Calu3 (cell line): ENCODE data around the gene PICK1. TPM values are rescaled to one million over a fixed set of nuclear protein-coding genes. Genes with fewer than 3 reads are reported as not detected.
"Not testable (repeated sequence)": the region's sequence is repeated elsewhere in the genome, so short reads cannot be mapped to it uniquely, and the experiment has no call there.

Source experiments
- BruUV-seq: library from RNA; stranded (reverse); fragments of 400-500 nt; replicated peaks from 2 replicates; lab custom pipeline; 2021; lab: Mats Ljungman, UMichigan
- CTCF ChIA-PET: fragments of 300-600 bp; sonication (Branson Sonifier 250); formaldehyde crosslinking; loops from one replicate; lab custom pipeline; 2022; ENCODE audit warnings: antibody characterized with exemption; lab: Charles Lee
- DNase-seq: peaks from one replicate; pipeline ENCODE4 v3.0.0; 2022
- H3K27ac Mint-ChIP-seq: one replicate; pipeline ENCODE4 v1.8.0; 2022; ENCODE audit warnings: mixed read lengths; ENCODE audit not compliant: unreplicated experiment
- H3K27me3 Mint-ChIP-seq: one replicate; pipeline ENCODE4 v1.8.0; 2022; ENCODE audit warnings: mixed read lengths; ENCODE audit not compliant: unreplicated experiment
- H3K36me3 Mint-ChIP-seq: one replicate; pipeline ENCODE4 v1.8.0; 2022; ENCODE audit warnings: mild to moderate bottlenecking, moderate library complexity, mixed read lengths; ENCODE audit not compliant: insufficient read depth, unreplicated experiment
- H3K4me1 Mint-ChIP-seq: one replicate; pipeline ENCODE4 v1.8.0; 2022; ENCODE audit warnings: mild to moderate bottlenecking, low read depth, mixed read lengths; ENCODE audit not compliant: unreplicated experiment
- H3K4me3 Mint-ChIP-seq: one replicate; pipeline ENCODE4 v1.8.0; 2022; ENCODE audit warnings: mild to moderate bottlenecking, low read depth, moderate library complexity, mixed read lengths; ENCODE audit not compliant: unreplicated experiment
- H3K9me3 Mint-ChIP-seq: one replicate; pipeline ENCODE4 v1.8.0; 2022; ENCODE audit warnings: low read depth, mixed read lengths; ENCODE audit not compliant: unreplicated experiment
- intact Hi-C: fragments of 100-400 bp; cut with micrococcal nuclease; formaldehyde crosslinking; loops from one replicate; pipeline ENCODE4 v1.10.0; 2022; ENCODE audit not compliant: unreplicated experiment
- total RNA-seq: library from RNA; stranded (reverse); gene quantifications from 2 replicates; pipeline ENCODE4 v1.2.3, GENCODE V29; 2022
- TF ChIP-seq, protein P1 (sequence below): fragments of 200-600 bp; IDR thresholded peaks from one replicate; pipeline ENCODE4 v1.8.0; 2022; ENCODE audit warnings: antibody characterized with exemption; ENCODE audit not compliant: unreplicated experiment

PICK1 gene
- total RNA-seq, 1 experiment from 2014 or later, result 54.2 TPM

- TF ChIP-seq, protein P1, sequence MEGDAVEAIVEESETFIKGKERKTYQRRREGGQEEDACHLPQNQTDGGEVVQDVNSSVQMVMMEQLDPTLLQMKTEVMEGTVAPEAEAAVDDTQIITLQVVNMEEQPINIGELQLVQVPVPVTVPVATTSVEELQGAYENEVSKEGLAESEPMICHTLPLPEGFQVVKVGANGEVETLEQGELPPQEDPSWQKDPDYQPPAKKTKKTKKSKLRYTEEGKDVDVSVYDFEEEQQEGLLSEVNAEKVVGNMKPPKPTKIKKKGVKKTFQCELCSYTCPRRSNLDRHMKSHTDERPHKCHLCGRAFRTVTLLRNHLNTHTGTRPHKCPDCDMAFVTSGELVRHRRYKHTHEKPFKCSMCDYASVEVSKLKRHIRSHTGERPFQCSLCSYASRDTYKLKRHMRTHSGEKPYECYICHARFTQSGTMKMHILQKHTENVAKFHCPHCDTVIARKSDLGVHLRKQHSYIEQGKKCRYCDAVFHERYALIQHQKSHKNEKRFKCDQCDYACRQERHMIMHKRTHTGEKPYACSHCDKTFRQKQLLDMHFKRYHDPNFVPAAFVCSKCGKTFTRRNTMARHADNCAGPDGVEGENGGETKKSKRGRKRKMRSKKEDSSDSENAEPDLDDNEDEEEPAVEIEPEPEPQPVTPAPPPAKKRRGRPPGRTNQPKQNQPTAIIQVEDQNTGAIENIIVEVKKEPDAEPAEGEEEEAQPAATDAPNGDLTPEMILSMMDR, result peak; percentile 82
- Mint-ChIP-seq H3K9me3 (no peaks in the 10 kb centered on the region), H3K4me3 (no peak overlapping the region), H3K4me1 (peaks cover 45% of the 10 kb centered on the region), H3K27ac (peak overlapping the region; percentile 22), H3K27me3 (no peaks in the 10 kb centered on the region), H3K36me3 (peaks cover 39% of the 10 kb centered on the region)
- CTCF ChIA-PET, result interaction anchor here (0.6 to 1.6 kb wide), 13 partner anchors 11 to 1041 kb away, joined by 3 to 8 read pairs (median 3); partner anchors contain the start of gene MAFF
- peak; percentile 93 for DNase-seq
- no TSS peak for BruUV-seq
- intact Hi-C loops, result loop anchor here (10.0 kb wide), 1 partner anchor 50 kb away; no protein-coding TSS in a partner anchor
Measured at GRCh38 chr22:38114484-38115398, 57.5 kb downstream of the PICK1 start.

- H3K27ac Mint-ChIP-seq, result no peak overlapping the region
- intact Hi-C loops, result loop anchor here (10.0 kb wide), 1 partner anchor 49 kb away; no protein-coding TSS in a partner anchor
- H3K27me3 Mint-ChIP-seq, result no peaks in the 10 kb centered on the region
- CTCF ChIA-PET, result interaction anchor here (1.3 to 1.4 kb wide), 2 partner anchors 28 to 114 kb away, joined by 3 read pairs; no protein-coding TSS in a partner anchor
- DNase-seq, result no peak
- H3K4me3 Mint-ChIP-seq, result no peak overlapping the region
- TF ChIP-seq, protein P1, result no peak
- H3K9me3 Mint-ChIP-seq, result no peaks in the 10 kb centered on the region
- peaks cover 30% of the 10 kb centered on the region for H3K36me3 Mint-ChIP-seq
- BruUV-seq, result no TSS peak
- peaks cover 39% of the 10 kb centered on the region for H3K4me1 Mint-ChIP-seq
Measured at GRCh38 chr22:38115423-38116205, 58.4 kb downstream of the PICK1 start.

DNA sequence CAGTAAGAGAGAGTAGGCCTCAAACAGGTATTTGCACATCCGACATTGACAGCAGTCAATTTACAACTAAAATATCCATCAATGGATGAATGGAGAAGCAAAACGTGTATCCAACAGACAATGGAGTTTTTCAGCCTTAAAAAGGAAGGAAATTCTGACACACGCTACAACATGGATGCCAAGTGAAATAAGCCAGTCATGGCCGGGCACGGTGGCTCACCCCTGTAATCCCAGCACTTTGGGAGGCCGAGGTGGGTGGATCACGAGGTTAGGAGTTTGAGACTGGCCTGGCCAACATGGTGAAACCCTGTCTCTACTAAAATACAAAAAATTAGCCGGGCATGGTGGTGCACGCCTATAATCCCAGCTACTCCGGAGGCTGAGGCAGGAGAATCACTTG is 60.4 kb downstream of the PICK1 start:
- not testable (repeated sequence) for BruUV-seq, H3K4me3 Mint-ChIP-seq, H3K9me3 Mint-ChIP-seq, DNase-seq, H3K27ac Mint-ChIP-seq, H3K27me3 Mint-ChIP-seq
- peaks cover 20% of the 10 kb centered on the region for H3K4me1 Mint-ChIP-seq
- intact Hi-C loops, result loop anchor here (10.0 kb wide), 1 partner anchor 47 kb away; no protein-coding TSS in a partner anchor
- peaks cover 16% of the 10 kb centered on the region for H3K36me3 Mint-ChIP-seq
- CTCF ChIA-PET, result interaction anchor here (0.7 kb wide), 1 partner anchor 1403 kb away, joined by 4 read pairs; the partner anchor contains the start of gene ATF4

GRCh38 chr22:38118182-38118581 is 61.0 kb downstream of the PICK1 start:
- no TSS peak for BruUV-seq
- DNase-seq, result no peak
- TF ChIP-seq, protein P1, result no peak
- no peaks in the 10 kb centered on the region for H3K9me3 Mint-ChIP-seq
- intact Hi-C loops, result loop anchor here (10.0 kb wide), 1 partner anchor 47 kb away; no protein-coding TSS in a partner anchor
- CTCF ChIA-PET, result no interaction called here
- no peak overlapping the region for H3K27ac Mint-ChIP-seq
- H3K27me3 Mint-ChIP-seq, result no peaks in the 10 kb centered on the region
- H3K36me3 Mint-ChIP-seq, result peaks cover 21% of the 10 kb centered on the region
- H3K4me3 Mint-ChIP-seq, result no peak overlapping the region
- H3K4me1 Mint-ChIP-seq, result peaks cover 13% of the 10 kb centered on the region

DNA sequence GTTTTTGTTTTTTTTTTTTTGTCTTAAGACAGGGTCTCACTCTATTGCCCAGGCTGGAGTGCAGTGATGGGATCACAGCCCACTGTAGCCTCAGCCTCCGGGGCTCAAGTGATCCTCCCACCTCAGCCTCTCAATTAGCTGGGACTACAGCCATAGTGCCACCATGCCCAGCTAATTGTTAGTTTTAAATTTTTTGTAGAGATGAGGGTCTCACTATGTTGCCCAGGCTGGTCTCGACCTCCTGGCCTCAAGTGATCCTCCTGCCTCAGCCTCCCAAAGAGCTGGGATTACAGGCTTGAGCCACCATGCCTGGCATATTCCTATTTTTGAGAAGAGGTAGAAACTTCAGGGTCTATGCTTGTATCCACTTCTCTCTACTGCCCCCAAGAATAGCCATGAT is 61.5 kb downstream of the PICK1 start:
- H3K27ac Mint-ChIP-seq, H3K27me3 Mint-ChIP-seq, CTCF ChIA-PET, H3K4me3 Mint-ChIP-seq, DNase-seq, H3K9me3 Mint-ChIP-seq, BruUV-seq: not testable (repeated sequence)
- intact Hi-C loops, result loop anchor here (10.0 kb wide), 1 partner anchor 46 kb away; no protein-coding TSS in a partner anchor
- peaks cover 21% of the 10 kb centered on the region for H3K36me3 Mint-ChIP-seq
- peaks cover 11% of the 10 kb centered on the region for H3K4me1 Mint-ChIP-seq
